ENCODE measurements around the gene TSPAN12. TPM values are rescaled to one million over a fixed set of nuclear protein-coding genes. Genes with fewer than 3 reads are reported as not detected.

Gene TSPAN12
- total RNA-seq, 1 experiment from 2014 or later, result 1.4 TPM

DNA sequence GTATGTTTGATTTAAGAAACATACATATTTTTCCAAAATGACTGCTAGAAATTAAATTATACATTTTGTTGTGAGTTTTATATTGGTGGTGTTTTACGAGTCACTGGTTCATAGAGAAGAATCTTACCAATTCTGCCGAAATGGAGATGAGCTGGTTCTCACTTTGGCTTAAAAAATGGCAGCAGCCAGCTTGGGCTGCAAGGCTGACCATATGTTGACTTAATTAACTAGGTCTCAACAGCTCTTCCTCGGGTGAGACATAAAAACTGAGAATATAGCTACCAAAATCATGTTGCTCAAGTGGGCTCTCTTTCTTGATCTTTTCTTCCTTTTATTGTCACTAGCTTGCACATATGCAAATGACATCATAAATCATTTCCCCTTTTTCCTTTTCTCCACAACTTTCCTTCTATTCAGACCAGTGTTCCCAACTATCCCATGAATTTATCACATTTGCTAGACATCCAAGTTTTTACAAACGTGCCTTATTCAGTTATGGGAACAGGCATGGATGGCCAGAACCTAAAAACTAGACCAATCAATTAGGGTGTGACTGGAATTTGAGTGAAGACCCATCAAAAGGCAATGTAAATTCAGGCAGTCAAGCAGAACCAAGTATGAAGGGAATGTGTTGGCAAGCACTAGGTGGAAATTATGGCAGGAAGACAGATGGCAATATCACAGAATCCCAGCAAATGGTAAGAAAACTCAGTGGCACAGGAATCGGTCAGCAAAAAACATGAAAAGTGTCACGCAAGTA lies 6.4 kb upstream of the TSPAN12 start:
- in situ Hi-C loops (cut with HindIII; ENCODE audit: low pct_unique_long_range_greater_than_20kb, low sequenced_read_pairs) (no loop called here), intact Hi-C loops (cut with micrococcal nuclease; ENCODE audit: unreplicated experiment) (no loop called here)
- H3K4me3 ChIP-seq (ENCODE audit: low read depth in 2 of 2, low read length in 2 of 2), result no peak overlapping the region
- ChIA-PET POLR2A (no interaction called here), CTCF (no interaction called here)
- ATAC-seq (no peak), DNase-seq (ENCODE audit: low read depth, low spot score) (no peak)
- no peak for TF ChIP-seq TCF7L2 (IDR thresholded peaks at IDR 0.05; ENCODE audit: low read depth, low read length)
- TF ChIP-seq, protein P1, sequence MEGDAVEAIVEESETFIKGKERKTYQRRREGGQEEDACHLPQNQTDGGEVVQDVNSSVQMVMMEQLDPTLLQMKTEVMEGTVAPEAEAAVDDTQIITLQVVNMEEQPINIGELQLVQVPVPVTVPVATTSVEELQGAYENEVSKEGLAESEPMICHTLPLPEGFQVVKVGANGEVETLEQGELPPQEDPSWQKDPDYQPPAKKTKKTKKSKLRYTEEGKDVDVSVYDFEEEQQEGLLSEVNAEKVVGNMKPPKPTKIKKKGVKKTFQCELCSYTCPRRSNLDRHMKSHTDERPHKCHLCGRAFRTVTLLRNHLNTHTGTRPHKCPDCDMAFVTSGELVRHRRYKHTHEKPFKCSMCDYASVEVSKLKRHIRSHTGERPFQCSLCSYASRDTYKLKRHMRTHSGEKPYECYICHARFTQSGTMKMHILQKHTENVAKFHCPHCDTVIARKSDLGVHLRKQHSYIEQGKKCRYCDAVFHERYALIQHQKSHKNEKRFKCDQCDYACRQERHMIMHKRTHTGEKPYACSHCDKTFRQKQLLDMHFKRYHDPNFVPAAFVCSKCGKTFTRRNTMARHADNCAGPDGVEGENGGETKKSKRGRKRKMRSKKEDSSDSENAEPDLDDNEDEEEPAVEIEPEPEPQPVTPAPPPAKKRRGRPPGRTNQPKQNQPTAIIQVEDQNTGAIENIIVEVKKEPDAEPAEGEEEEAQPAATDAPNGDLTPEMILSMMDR (IDR thresholded peaks at IDR 0.05), result no peak
- TF ChIP-seq POLR2AphosphoS5 (IDR thresholded peaks at IDR 0.05; ENCODE audit: low read depth, low read length), result no peak
- TF ChIP-seq, protein P2, sequence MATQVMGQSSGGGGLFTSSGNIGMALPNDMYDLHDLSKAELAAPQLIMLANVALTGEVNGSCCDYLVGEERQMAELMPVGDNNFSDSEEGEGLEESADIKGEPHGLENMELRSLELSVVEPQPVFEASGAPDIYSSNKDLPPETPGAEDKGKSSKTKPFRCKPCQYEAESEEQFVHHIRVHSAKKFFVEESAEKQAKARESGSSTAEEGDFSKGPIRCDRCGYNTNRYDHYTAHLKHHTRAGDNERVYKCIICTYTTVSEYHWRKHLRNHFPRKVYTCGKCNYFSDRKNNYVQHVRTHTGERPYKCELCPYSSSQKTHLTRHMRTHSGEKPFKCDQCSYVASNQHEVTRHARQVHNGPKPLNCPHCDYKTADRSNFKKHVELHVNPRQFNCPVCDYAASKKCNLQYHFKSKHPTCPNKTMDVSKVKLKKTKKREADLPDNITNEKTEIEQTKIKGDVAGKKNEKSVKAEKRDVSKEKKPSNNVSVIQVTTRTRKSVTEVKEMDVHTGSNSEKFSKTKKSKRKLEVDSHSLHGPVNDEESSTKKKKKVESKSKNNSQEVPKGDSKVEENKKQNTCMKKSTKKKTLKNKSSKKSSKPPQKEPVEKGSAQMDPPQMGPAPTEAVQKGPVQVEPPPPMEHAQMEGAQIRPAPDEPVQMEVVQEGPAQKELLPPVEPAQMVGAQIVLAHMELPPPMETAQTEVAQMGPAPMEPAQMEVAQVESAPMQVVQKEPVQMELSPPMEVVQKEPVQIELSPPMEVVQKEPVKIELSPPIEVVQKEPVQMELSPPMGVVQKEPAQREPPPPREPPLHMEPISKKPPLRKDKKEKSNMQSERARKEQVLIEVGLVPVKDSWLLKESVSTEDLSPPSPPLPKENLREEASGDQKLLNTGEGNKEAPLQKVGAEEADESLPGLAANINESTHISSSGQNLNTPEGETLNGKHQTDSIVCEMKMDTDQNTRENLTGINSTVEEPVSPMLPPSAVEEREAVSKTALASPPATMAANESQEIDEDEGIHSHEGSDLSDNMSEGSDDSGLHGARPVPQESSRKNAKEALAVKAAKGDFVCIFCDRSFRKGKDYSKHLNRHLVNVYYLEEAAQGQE (IDR thresholded peaks at IDR 0.05; ENCODE audit: insufficient read depth in 1 of 2, low read depth in 2 of 2, low read length in 1 of 2), result no peak
- no peak for TF ChIP-seq SIN3A (IDR thresholded peaks at IDR 0.05; ENCODE audit: borderline replicate concordance, insufficient read depth, low read depth, low read length)
- BruUV-seq (replicated peaks), result no TSS peak
- no peaks in the 10 kb centered on the region for H3K9me3 ChIP-seq (ENCODE audit: control insufficient read depth, insufficient read depth, low read depth, low read length)
- peaks cover 14% of the 10 kb centered on the region for H3K27me3 ChIP-seq (ENCODE audit: control insufficient read depth, insufficient read depth, low read length)
- no peaks in the 10 kb centered on the region for H3K36me3 ChIP-seq (ENCODE audit: control insufficient read depth, insufficient read depth, low read length)
- H3K4me1 ChIP-seq (ENCODE audit: control insufficient read depth, insufficient read depth, low read length), result no peaks in the 10 kb centered on the region
- H3K27ac ChIP-seq (ENCODE audit: low read length), result no peak overlapping the region

DNA sequence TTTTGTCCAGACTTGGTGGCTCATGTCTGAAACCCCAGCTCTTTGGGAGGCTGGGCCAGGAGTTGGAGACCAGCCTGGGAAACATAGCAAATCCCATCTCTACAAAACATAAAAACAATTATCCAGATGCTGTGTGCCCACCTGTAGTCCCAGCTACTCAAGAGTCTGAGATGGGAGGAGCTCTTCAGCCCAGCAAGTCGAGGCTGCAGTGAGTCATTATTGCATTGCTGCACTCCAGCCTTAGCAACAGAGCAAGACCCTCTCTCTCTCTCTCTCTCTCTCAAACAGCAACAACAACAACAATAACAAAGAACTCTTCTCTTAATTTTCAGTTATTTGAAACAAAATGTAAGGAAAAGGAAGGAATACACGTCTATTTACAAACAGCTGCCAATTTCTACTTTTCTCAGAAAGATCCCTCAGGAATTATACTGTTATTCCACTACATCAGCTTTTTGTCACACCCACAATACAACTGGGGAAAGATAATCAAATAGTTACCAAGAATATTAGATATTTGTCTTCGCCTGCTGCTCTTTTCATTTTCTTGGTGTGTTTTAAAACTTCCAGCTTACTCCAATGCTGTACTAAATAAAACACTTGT lies 5.1 kb upstream of the TSPAN12 start:
- Histone ChIP-seq H3K36me3 (ENCODE audit: control insufficient read depth, insufficient read depth, low read length) (no peaks in the 10 kb centered on the region), H3K4me3 (ENCODE audit: low read depth in 2 of 2, low read length in 2 of 2) (no peak overlapping the region), H3K9me3 (ENCODE audit: control insufficient read depth, insufficient read depth, low read depth, low read length) (no peaks in the 10 kb centered on the region), H3K4me1 (ENCODE audit: control insufficient read depth, insufficient read depth, low read length) (peaks cover 5% of the 10 kb centered on the region; the same call in 1 of the 2 replicates), H3K27me3 (ENCODE audit: control insufficient read depth, insufficient read depth, low read length) (peaks cover 20% of the 10 kb centered on the region), H3K27ac (ENCODE audit: low read length) (no peak overlapping the region)
- in situ Hi-C loops (cut with HindIII; ENCODE audit: low pct_unique_long_range_greater_than_20kb, low sequenced_read_pairs) (no loop called here), intact Hi-C loops (cut with micrococcal nuclease; ENCODE audit: unreplicated experiment) (no loop called here)
- ChIA-PET CTCF (interaction anchor here (0.6 kb wide), 1 partner anchor 87 kb away, joined by 3 read pairs; the partner anchor contains the start of gene ING3), POLR2A (no interaction called here)
- TF ChIP-seq POLR2AphosphoS5 (IDR thresholded peaks at IDR 0.05; ENCODE audit: low read depth, low read length) (no peak), SIN3A (IDR thresholded peaks at IDR 0.05; ENCODE audit: borderline replicate concordance, insufficient read depth, low read depth, low read length) (no peak), TCF7L2 (IDR thresholded peaks at IDR 0.05; ENCODE audit: low read depth, low read length) (no peak)
- TF ChIP-seq, protein P2 (IDR thresholded peaks at IDR 0.05; ENCODE audit: insufficient read depth in 1 of 2, low read depth in 2 of 2, low read length in 1 of 2), result no peak
- TF ChIP-seq, protein P1 (IDR thresholded peaks at IDR 0.05), result no peak
- no TSS peak for BruUV-seq (replicated peaks)
- ATAC-seq (no peak), DNase-seq (ENCODE audit: low read depth, low spot score) (no peak)
